Activated CD4-positive, CD25-positive, alpha-beta regulatory T cell (primary cell): ENCODE measurements around the gene SYT9.

Source experiments
- DNase-seq, 4 experiments: peaks; one replicate each; lab custom pipeline; 2025; lab: John Stamatoyannopoulos, UW

Gene SYT9

GRCh38 chr11:7423946-7424345 is 172.2 kb downstream of the SYT9 start:
- no peak for DNase-seq

GRCh38 chr11:7427733-7428132 is 176.0 kb downstream of the SYT9 start:
- DNase-seq, result no peak

GRCh38 chr11:7428196-7428595 is 176.5 kb downstream of the SYT9 start:
- DNase-seq, result no peak

- no peak for DNase-seq
Measured at GRCh38 chr11:7430496-7430895, 178.8 kb downstream of the SYT9 start.

- no peak for DNase-seq
Measured at GRCh38 chr11:7435176-7435575, 183.5 kb downstream of the SYT9 start.

GRCh38 chr11:7436146-7436545 is 184.4 kb downstream of the SYT9 start:
- no peak for DNase-seq

- DNase-seq, result peak in 1 of 4 experiments; percentile 6
Measured at GRCh38 chr11:7436657-7437056, 185.0 kb downstream of the SYT9 start.

- DNase-seq, result no peak
Measured at GRCh38 chr11:7437696-7438095, 186.0 kb downstream of the SYT9 start.

- no peak for DNase-seq
Measured at GRCh38 chr11:7439746-7440320, 188.1 kb downstream of the SYT9 start.

GRCh38 chr11:7442588-7443215 is 191.0 kb downstream of the SYT9 start:
- DNase-seq, result peak; percentile 30 to 56 (median 49)

GRCh38 chr11:7444091-7444981 is 192.6 kb downstream of the SYT9 start:
- DNase-seq, result no peak

GRCh38 chr11:7445564-7445963 is 193.9 kb downstream of the SYT9 start:
- DNase-seq, result no peak

GRCh38 chr11:7448201-7448600 is 196.5 kb downstream of the SYT9 start:
- no peak for DNase-seq

GRCh38 chr11:7449211-7449840 is 197.6 kb downstream of the SYT9 start:
- DNase-seq, result no peak

GRCh38 chr11:7449841-7450214 is 198.1 kb downstream of the SYT9 start:
- DNase-seq, result no peak

GRCh38 chr11:7450836-7451235 is 199.1 kb downstream of the SYT9 start:
- no peak for DNase-seq

GRCh38 chr11:7451520-7451919 is 199.8 kb downstream of the SYT9 start:
- DNase-seq, result no peak

GRCh38 chr11:7451952-7452494 is 200.3 kb downstream of the SYT9 start:
- no peak for DNase-seq

GRCh38 chr11:7454854-7455253 is 203.2 kb downstream of the SYT9 start:
- no peak for DNase-seq

GRCh38 chr11:7457211-7457610 is 205.5 kb downstream of the SYT9 start:
- DNase-seq, result no peak

GRCh38 chr11:7462706-7463105 is 211.0 kb downstream of the SYT9 start:
- DNase-seq, result no peak

- DNase-seq, result no peak
Measured at GRCh38 chr11:7467652-7468051, 215.9 kb downstream of the SYT9 start.
